HG02759 (cell line): ENCODE data around the gene NSMCE4A.
"Not testable (repeated sequence)": the region's sequence is repeated elsewhere in the genome, so short reads cannot be mapped to it uniquely, and the experiment has no call there.

ENCODE experiments used
- ATAC-seq: cut with Tn5 transposase; IDR thresholded peaks from one replicate; pipeline ENCODE4 v1.9.1; 2021; ENCODE audit warnings: mild to moderate bottlenecking, moderate library complexity; ENCODE audit not compliant: unreplicated experiment

Gene NSMCE4A

GRCh38 chr10:121990015-121990677, 15.1 kb upstream of the NSMCE4A start:
- no peak for ATAC-seq

DNA sequence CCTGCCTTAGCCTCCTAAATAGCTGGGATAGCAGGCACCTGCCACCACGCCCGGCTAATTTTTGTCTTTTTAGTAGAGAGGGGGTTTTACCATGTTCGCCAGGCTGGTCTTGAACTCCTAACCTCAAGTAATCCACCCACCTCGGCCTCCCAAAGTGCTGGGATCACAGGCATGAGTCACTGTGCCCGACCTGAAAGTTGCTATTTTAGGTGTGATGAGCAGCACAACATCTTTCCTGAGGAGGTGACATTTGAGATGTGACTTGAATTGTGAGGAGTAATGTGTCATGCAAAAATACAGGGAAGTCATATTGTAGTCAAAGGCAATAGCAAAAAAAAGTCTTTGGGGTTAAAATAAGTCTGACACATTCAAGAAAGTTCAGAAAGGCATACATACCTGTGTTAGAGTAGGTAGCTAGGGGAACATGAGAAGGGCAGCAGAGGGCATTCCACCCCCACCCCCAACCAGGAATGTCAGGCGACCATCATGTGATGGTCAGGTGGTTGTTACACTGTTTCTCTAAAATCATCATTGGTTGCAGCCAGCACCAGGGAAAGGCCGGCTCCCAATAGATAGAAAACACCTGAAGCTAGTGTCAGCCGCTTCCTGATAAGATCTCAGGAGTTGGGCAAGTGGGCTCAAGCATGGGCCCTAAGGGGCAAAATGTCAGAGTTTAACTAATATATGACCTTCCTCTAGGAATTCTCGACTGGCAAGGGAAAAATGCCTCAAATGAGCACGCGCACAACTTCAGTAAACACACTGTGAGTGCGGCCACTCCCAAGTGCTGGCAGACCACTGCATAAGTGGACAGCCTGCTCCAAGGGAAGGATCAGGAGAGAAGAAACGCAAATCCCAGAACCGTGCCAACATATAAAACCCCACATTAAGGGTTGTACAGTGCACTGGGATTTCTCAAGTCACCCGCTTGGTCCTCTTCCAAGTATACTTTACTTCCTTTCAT, 13.6 kb upstream of the NSMCE4A start, which contains the start of gene TACC2:
Gene TACC2 (plus strand): TSS at position 803 of the 964 bp plus-strand sequence. CDS start 32,819 bp downstream, outside the sequence.
- no peak for ATAC-seq

DNA sequence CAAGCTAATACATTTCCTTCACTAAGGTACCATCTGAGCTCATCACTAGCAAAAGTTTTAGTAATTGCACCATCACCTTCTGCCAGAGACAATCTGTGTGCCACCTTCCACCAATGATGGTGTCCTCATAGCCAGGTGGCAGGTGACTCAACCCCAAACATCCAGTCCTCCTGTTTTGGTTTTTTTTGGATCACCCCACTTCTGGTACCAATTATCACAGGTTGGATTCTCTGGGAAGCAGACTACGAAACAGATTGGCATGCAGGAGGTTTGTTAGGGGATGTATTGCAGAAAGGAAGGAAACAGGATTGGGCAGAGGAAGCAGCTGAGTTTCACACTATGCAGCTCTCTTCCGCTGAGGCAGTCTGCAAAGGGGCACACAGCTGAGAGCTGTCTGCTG, 9.4 kb upstream of the NSMCE4A start:
- ATAC-seq, result no peak

GRCh38 chr10:121983852-121984251, 8.8 kb upstream of the NSMCE4A start:
- no peak for ATAC-seq

GRCh38 chr10:121981346-121981745, 6.3 kb upstream of the NSMCE4A start:
- ATAC-seq, result no peak

GRCh38 chr10:121978511-121978910, 3.5 kb upstream of the NSMCE4A start:
- no peak for ATAC-seq

DNA sequence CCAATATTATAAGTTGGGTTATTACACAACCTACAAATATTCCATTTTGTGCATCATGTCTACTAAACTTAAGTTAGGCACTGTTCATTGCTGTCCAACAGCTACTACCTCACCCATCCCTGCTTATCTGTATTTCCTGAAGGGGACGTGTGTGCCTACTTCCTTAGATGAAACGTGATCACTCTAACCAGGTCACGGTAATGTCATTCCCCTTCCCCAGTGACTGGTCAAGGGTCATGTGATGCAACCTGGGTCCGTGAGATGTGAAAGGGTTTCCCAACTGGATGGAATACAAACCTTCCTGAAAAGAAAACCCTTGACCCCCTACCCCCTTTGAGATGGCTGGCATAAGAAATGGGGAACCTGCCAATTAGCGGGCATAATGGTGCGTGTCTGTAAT, 1.6 kb upstream of the NSMCE4A start:
- no peak for ATAC-seq

GRCh38 chr10:121975295-121976086, 474 bp upstream of the NSMCE4A start:
- no peak for ATAC-seq

GRCh38 chr10:121974019-121974534, 940 bp downstream of the NSMCE4A start:
- no peak for ATAC-seq

- ATAC-seq, result not testable (repeated sequence)
Measured at GRCh38 chr10:121969086-121969485, 5.9 kb downstream of the NSMCE4A start.

DNA sequence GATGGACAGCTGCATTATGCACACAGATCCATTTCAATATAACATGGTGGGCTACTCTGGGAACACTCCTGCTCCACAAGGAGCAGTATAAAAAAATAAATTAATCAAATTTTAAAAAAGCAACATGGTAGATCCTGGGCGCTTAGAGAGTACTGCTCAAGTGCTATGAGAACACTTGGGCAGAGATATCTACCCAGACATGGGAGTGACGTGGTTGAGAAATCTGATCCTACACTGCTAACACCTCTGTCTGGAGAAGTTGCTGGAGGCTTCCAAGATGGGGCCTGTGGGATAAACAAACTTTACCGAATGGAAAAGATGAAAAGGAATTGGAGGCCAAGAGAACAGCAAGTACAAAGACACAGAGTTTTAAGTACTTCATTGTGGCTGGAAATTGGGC, 9.0 kb downstream of the NSMCE4A start:
- ATAC-seq, result no peak

DNA sequence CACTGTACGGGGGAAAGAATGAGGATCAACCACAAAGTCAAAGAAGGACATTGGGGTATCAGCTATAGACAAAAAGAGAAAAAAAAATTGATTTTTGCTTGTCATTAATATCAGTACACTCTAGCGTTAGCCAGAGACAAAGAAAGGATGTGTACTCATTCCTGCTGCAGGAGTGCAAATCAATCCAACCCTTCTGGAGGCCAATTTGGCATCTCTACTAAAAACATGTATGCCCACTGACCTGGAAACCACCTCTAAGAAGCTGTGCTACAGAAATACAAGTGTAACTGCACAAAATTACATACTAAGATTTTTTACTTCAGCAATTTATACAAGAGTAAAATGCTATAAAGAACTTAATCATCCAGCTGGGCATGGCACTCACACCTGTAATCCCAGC, 13.6 kb downstream of the NSMCE4A start:
- ATAC-seq, result no peak

DNA sequence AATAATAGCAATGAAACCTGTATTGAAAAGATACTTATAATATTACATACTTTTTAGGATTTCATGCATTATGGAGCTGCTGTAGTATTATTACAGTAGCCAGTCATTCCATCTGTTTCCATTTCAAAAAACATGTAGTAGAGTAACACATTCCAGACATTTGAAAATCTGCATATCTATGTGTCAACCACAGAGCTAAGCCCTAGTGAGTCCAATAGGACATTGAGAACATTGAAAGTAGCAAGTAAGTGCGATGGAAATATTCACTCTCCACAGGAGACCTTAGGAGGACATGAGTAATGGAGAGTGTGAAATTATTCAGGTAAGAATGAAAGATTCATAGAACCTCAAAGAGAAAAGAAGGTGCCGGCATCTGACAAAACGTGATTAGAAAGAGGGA, 15.3 kb downstream of the NSMCE4A start:
- no peak for ATAC-seq

GRCh38 chr10:121956111-121957061, 18.6 kb downstream of the NSMCE4A start:
- ATAC-seq, result no peak

DNA sequence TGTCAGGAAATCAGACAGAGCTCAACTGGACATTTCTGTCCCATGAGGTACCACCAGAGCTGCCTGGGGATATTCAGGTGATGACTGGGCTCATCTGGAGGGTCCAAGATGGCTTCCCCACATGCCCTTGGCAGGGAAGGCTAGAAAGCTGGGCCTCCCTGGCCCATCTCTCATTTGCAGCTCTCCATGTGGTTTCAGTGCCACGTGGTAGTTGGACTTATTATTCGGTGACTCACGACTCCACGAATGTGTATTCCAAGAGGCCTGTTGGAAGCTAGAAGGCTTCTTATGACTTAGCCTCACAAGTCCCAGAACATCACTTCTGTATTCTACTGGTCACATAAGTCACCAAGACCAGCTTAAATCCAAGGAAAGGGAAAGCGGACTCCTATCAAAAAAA, 22.8 kb downstream of the NSMCE4A start:
- no peak for ATAC-seq

GRCh38 chr10:121949451-121949850, 25.6 kb downstream of the NSMCE4A start:
- ATAC-seq, result no peak

GRCh38 chr10:121949049-121949448, 26.0 kb downstream of the NSMCE4A start:
- ATAC-seq, result no peak

- no peak for ATAC-seq
Measured at GRCh38 chr10:121947343-121948330, 27.4 kb downstream of the NSMCE4A start.
